K562 (cell line): ENCODE data around the gene IQCN. TPM values are rescaled to one million over a fixed set of nuclear protein-coding genes. Genes with fewer than 3 reads are reported as not detected.

ENCODE experiments used
- ATAC-seq: fragments of 200-7000 bp; cut with Tn5 transposase; 3 replicates; pipeline ENCODE4 v1.9.1; 2020; ENCODE audit warnings: moderate library complexity
- BruUV-seq: library from RNA; stranded (reverse); fragments of 400-500 nt; replicated peaks from 2 replicates; lab custom pipeline; 2021; lab: Mats Ljungman, UMichigan
- CTCF ChIA-PET: fragments of 300-600 bp; formaldehyde crosslinking; extraction: SDS; loops from one replicate; lab custom pipeline; 2021; ENCODE audit warnings: low intra/inter-chr PET ratio; lab: Yijun Ruan, JAX
- POLR2A ChIA-PET: fragments of 300-600, 350-650 bp; sonication (Branson Sonifier 250); formaldehyde crosslinking; extraction: SDS; loops from one replicate; lab custom pipeline; 2021; ENCODE audit warnings: antibody characterized with exemption, inconsistent platforms; lab: Yijun Ruan, JAX
- DNase-seq, 4 experiments: peaks; one replicate each; pipeline versions ENCODE4 v3.0.0 to v3.0.0-alpha.2; 2011 to 2018; ENCODE audit warnings: low spot score in 3 of 4, mixed read lengths in 3 of 4; ENCODE audit errors: extremely low read depth in 1 of 4
- FAIRE-seq: peaks from 2 replicates; lab custom pipeline; 2011; peaks lifted over from hg19 to GRCh38; lab: Jason Lieb, UNC
- H2AFZ ChIP-seq: 2 replicates; pipeline ENCODE4 v1.6.0; 2011; ENCODE audit warnings: low read depth, low read length, control low read depth, inconsistent platforms
- H3K27ac ChIP-seq: fragments of 200-600 bp; 3 replicates; pipeline ENCODE4 v1.8.0; 2011; ENCODE audit warnings: low read depth, mild to moderate bottlenecking, control low read depth, inconsistent platforms, low read length, moderate library complexity, mixed read lengths; ENCODE audit errors: extremely low read depth
- H3K27me3 ChIP-seq, 2 experiments: fragments of 300-600 bp in 1 of 2; 2 replicates in 1 of 2; 3 replicates in 1 of 2; pipeline versions ENCODE4 v1.6.0 to v1.8.0; 2011; ENCODE audit warnings: inconsistent platforms in 2 of 2, low read length in 2 of 2, mild to moderate bottlenecking in 1 of 2, mixed read lengths in 1 of 2, moderate library complexity in 1 of 2; ENCODE audit not compliant: control insufficient read depth in 2 of 2, insufficient read depth in 2 of 2
- H3K36me3 ChIP-seq: fragments of 300-600 bp; 3 replicates; pipeline ENCODE4 v1.8.0; 2011; ENCODE audit warnings: mild to moderate bottlenecking, low read length, inconsistent platforms; ENCODE audit not compliant: control insufficient read depth, insufficient read depth
- H3K4me1 ChIP-seq, 2 experiments: fragments of 200-600 bp in 1 of 2; replicated peaks in 1 of 2; 2 replicates in 1 of 2; 3 replicates in 1 of 2; pipeline versions ENCODE4 v1.5.1 to v1.8.0; 2011; ENCODE audit warnings: inconsistent platforms in 2 of 2, low read length in 2 of 2, mild to moderate bottlenecking in 1 of 2, mixed read lengths in 1 of 2, moderate library complexity in 1 of 2; ENCODE audit not compliant: control insufficient read depth in 2 of 2, insufficient read depth in 2 of 2
- H3K4me2 ChIP-seq: 2 replicates; pipeline ENCODE4 v1.6.1; 2011; ENCODE audit warnings: low read length, control low read depth, inconsistent platforms, mixed read lengths; ENCODE audit not compliant: insufficient read depth
- H3K4me3 ChIP-seq: fragments of 200-600 bp; sonication (generic), shearing (Covaris generic); 2 replicates; pipeline ENCODE4 v1.5.1; 2016; ENCODE audit warnings: control low read depth, inconsistent platforms
- H3K79me2 ChIP-seq: fragments of 200-600 bp; 3 replicates; pipeline ENCODE4 v1.8.0; 2011; ENCODE audit warnings: low read length, inconsistent platforms; ENCODE audit not compliant: control insufficient read depth, insufficient read depth
- H3K9ac ChIP-seq, 2 experiments: 2 replicates each; pipeline versions ENCODE4 v1.6.0 to v1.6.1; 2011; ENCODE audit warnings: low read depth in 2 of 2, low read length in 2 of 2, control low read depth in 1 of 2, inconsistent platforms in 1 of 2, mild to moderate bottlenecking in 1 of 2, mixed read lengths in 1 of 2; ENCODE audit not compliant: insufficient read depth in 1 of 2
- H3K9me1 ChIP-seq: one replicate; pipeline ENCODE4 v1.6.0; 2011; ENCODE audit warnings: inconsistent platforms, mild to moderate bottlenecking, low read length, moderate library complexity; ENCODE audit not compliant: control insufficient read depth, insufficient read depth
- H3K9me3 ChIP-seq: replicated peaks from 2 replicates; pipeline ENCODE4 v1.5.1; 2011; ENCODE audit warnings: low read depth, low read length, inconsistent platforms; ENCODE audit not compliant: control insufficient read depth, insufficient read depth
- H4K20me1 ChIP-seq: replicated peaks from 2 replicates; pipeline ENCODE4 v1.6.1; 2011; ENCODE audit warnings: low read length, inconsistent platforms, mixed read lengths; ENCODE audit not compliant: control insufficient read depth, insufficient read depth
- ATF4 ChIP-seq: fragments of 450-650 bp; formaldehyde crosslinking; IDR thresholded peaks from 2 replicates; pipeline ENCODE4 v1.4.0; 2022; ENCODE audit warnings: mild to moderate bottlenecking, moderate library complexity
- JUN ChIP-seq, 2 experiments: sonication (generic) in 1 of 2; formaldehyde crosslinking in 1 of 2; IDR thresholded peaks; 2 replicates each; pipeline versions ENCODE4 v1.6.1 to v1.8.0; 2012 to 2022; ENCODE audit warnings: borderline replicate concordance in 2 of 2, mild to moderate bottlenecking in 2 of 2, improper control_type of control experiment in 1 of 2, low read depth in 1 of 2, low read length in 1 of 2, missing genetic modification reagents in 1 of 2
- MLX ChIP-seq, 2 experiments: fragments of 450-650 bp in 1 of 2; sonication (generic) in 1 of 2; formaldehyde crosslinking; conservative IDR thresholded peaks; 2 replicates each; pipeline versions ENCODE4 v1.4.0 to v1.8.1; 2020 to 2022; ENCODE audit warnings: mild to moderate bottlenecking in 1 of 2, missing genetic modification reagents in 1 of 2
- NFXL1 ChIP-seq: fragments of 450-650 bp; formaldehyde crosslinking; IDR thresholded peaks from 2 replicates; pipeline ENCODE4 v1.4.0; 2021; ENCODE audit warnings: mild to moderate bottlenecking
- PREB ChIP-seq: sonication (generic); formaldehyde crosslinking; IDR thresholded peaks from 2 replicates; pipeline ENCODE4 v1.8.1; 2023; ENCODE audit warnings: mild to moderate bottlenecking, missing genetic modification reagents
- RBFOX2 ChIP-seq: fragments of 200-400 bp; formaldehyde crosslinking; IDR thresholded peaks from 2 replicates; pipeline ENCODE4 v1.6.1; 2017; ENCODE audit warnings: low read depth, mild to moderate bottlenecking, low read length, moderate library complexity
- SAP30 ChIP-seq: fragments of 200-600 bp; sonication (generic); IDR thresholded peaks from 2 replicates; pipeline ENCODE4 v1.6.1; 2012; ENCODE audit warnings: borderline replicate concordance, low read depth, mild to moderate bottlenecking, moderate library complexity, low read length, control low read depth, inconsistent platforms; ENCODE audit not compliant: insufficient read depth, poor library complexity, severe bottlenecking
- YBX1 ChIP-seq: fragments of 450-650 bp; IDR thresholded peaks from 2 replicates; pipeline ENCODE4 v1.7.1; 2016; ENCODE audit warnings: mild to moderate bottlenecking
- ZNF79 ChIP-seq: fragments of 250-450 bp; sonication (Bioruptor Pico); IDR thresholded peaks from 2 replicates; pipeline ENCODE4 v1.4.0; 2020; ENCODE audit warnings: low read depth, mild to moderate bottlenecking, moderate library complexity
- WGBS: fragments of 100-300 bp; shearing (Covaris generic); methylation state at CpG from one replicate; pipeline ENCODE4 v1.1.6; 2016; ENCODE audit warnings: low coverage, mixed read lengths; ENCODE audit not compliant: insufficient coverage; ENCODE audit errors: missing lambda C conversion rate; 5-methylcytosine and 5-hydroxymethylcytosine counted together
- in situ Hi-C: fragments of 300-500 bp; cut with MboI; formaldehyde crosslinking; loops from 4 replicates; pipeline ENCODE4 v1.15.0; 2018; ENCODE audit warnings: inconsistent platforms, mixed read lengths
- intact Hi-C: fragments of 100-400 bp; cut with micrococcal nuclease; formaldehyde crosslinking; loops from 2 replicates; pipeline ENCODE4 v1.14.2; 2022
- polyA plus RNA-seq, 8 experiments: library from polyadenylated mRNA; depleted of rRNA in 4 of 8; stranded (reverse) in 5 of 8; unstranded in 3 of 8; fragments of >200 nt; fragmentation: Nextera tagmentation in 2 of 8; fragmentation: Illumina TruSeq in 1 of 8; extraction: Ambion mirVana in 2 of 8; extraction: Trizol in 1 of 8; gene quantifications; 2 replicates each; pipeline versions ENCODE4 v1.2.1 to v1.2.3, GENCODE V29; 2011 to 2014; ENCODE audit warnings: inconsistent platforms in 1 of 8, missing spikeins in 1 of 8
- total RNA-seq, 7 experiments: library from RNA; depleted of rRNA in 6 of 7; stranded (reverse); fragments of >200 nt in 6 of 7; fragmentation: Illumina TruSeq in 2 of 7; extraction: Trizol in 2 of 7; gene quantifications; 2 replicates each; pipeline versions ENCODE4 v1.2.1 to v1.2.3, GENCODE V29; 2011 to 2021; ENCODE audit warnings: low replicate concordance in 1 of 7

IQCN gene
- total and polyA plus RNA-seq, 9 of the 15 experiments (the other 6 are each of a cell fraction or from before 2014, with no cell fraction given), result 0.01 to 0.07 (median 0.04) TPM; not detected in 3

DNA sequence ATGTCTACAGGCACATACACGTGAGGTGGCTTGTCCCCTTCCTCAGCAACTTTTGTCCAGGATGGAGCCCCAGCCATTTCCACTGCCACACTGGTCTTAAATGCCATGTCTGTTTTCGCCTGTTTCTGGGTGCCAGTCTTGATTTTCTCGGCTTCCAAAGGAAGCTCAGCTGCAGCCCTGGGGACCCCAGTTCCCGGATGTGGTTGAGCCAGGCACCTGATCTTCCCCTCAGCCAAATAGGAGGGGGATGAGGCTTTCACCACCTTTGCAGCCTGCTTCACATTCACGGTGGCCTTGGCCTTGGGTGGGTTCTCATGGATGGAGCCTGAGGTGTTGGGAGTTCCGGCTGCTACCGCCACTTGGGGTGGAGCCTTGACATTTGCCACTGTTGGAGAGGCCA is 8.7 kb downstream of the IQCN start:
- H3K9me3 ChIP-seq, result no peaks in the 10 kb centered on the region
- no peaks in the 10 kb centered on the region for H3K27me3 ChIP-seq
- DNase-seq (no peak), FAIRE-seq (no peak), ATAC-seq (no peak)
- no peak overlapping the region for H2AFZ ChIP-seq
- peak overlapping the region in 1 of 2 experiments; percentile 20; a peak in 1 of 4 replicates for H3K9ac ChIP-seq
- no peak overlapping the region for H3K27ac ChIP-seq
- H3K9me1 ChIP-seq, result no peaks in the 10 kb centered on the region
- H3K4me3 ChIP-seq, result no peak overlapping the region
- H3K4me2 ChIP-seq, result no peak overlapping the region
- no peaks in the 10 kb centered on the region for H4K20me1 ChIP-seq
- BruUV-seq, result no TSS peak
- intact Hi-C loops, result no loop called here
- POLR2A ChIA-PET, result interaction anchor here (3.3 kb wide), 1 partner anchor 14 kb away, joined by 44 read pairs; the partner anchor contains the start of gene JUND
- H3K79me2 ChIP-seq, result no peaks in the 10 kb centered on the region
- TF ChIP-seq SAP30 (no peak), JUN (IDR thresholded peaks at IDR 0.05; ENCODE audit: borderline replicate concordance, low read depth, low read length) (no peak), JUN (CRISPR knock-in tag; IDR thresholded peaks at IDR 0.05; ENCODE audit: borderline replicate concordance) (0 out of 2 replicates have a peak, but pooled peaks have one; percentile 37), NFXL1 (CRISPR knock-in tag) (no peak)
- CTCF ChIA-PET, result no interaction called here
- no peaks in the 10 kb centered on the region for H3K36me3 ChIP-seq
- in situ Hi-C loops, result no loop called here
- peaks cover 14 to 37% of the 10 kb centered on the region in 2 experiments for H3K4me1 ChIP-seq
- WGBS, result 34% methylated on average over 7 of the region's 7 CpGs

DNA sequence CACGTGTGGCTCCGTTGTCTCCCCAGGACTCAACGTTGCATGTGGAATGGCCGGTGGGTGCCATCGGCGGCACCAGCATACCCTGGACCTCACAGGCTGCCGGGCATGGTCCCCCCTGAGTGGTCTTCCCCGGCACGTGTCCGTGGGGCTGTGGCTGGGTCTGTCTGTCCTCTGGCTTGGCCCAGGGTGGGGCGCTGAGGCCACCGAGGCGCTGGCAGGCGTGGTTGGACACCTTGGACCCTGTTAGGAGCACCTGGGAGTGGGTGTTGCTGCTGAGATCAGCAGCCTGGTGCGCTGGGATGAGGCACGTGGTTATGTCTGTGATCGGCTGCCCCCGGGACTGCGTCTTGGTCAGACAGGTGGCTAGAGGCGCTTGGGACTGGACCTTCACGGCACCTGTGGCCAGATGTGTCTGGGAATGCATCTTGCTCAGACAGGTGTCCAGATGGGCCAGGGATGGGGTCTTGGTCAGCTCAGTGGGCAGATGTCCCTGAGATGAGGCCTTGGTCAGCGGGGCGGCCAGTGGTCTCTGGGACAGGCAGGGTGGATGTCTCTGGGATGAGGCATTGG is 9.2 kb downstream of the IQCN start:
- no peaks in the 10 kb centered on the region for H3K79me2 ChIP-seq
- BruUV-seq, result no TSS peak
- no peak overlapping the region for H3K27ac ChIP-seq
- DNase-seq (no peak), FAIRE-seq (no peak), ATAC-seq (no peak)
- H3K9me1 ChIP-seq, result no peaks in the 10 kb centered on the region
- no peaks in the 10 kb centered on the region for H3K9me3 ChIP-seq
- peaks cover 14 to 37% of the 10 kb centered on the region in 2 experiments for H3K4me1 ChIP-seq
- 63% methylated on average over 20 of the region's 23 CpGs for WGBS
- H3K27me3 ChIP-seq, result no peaks in the 10 kb centered on the region
- H4K20me1 ChIP-seq, result no peaks in the 10 kb centered on the region
- intact Hi-C loops (no loop called here), in situ Hi-C loops (no loop called here)
- peak overlapping the region in 1 of 2 experiments; percentile 76; a peak in 2 of 4 replicates for H3K9ac ChIP-seq
- H3K4me2 ChIP-seq, result no peak overlapping the region
- ChIA-PET POLR2A (interaction anchor here (1.0 to 3.3 kb wide), 3 partner anchors 10 to 123 kb away, joined by 5 to 44 read pairs (median 6); partner anchors contain the start of gene JUND), CTCF (no interaction called here)
- H2AFZ ChIP-seq, result no peak overlapping the region
- H3K36me3 ChIP-seq, result no peaks in the 10 kb centered on the region
- no peak overlapping the region for H3K4me3 ChIP-seq
- no peak for TF ChIP-seq ZNF79
- no peak for TF ChIP-seq YBX1
- TF ChIP-seq MLX (CRISPR knock-in tag; conservative IDR thresholded peaks at IDR 0.05), result no peak
- 0 out of 2 replicates have a peak, but pooled peaks have one; percentile 20 for TF ChIP-seq RBFOX2
- TF ChIP-seq ATF4 (CRISPR knock-in tag), result no peak
- TF ChIP-seq PREB (CRISPR knock-in tag), result no peak
